Endothelial cell of umbilical vein (primary cell): ENCODE data around the gene LRP1B. TPM values are rescaled to one million over a fixed set of nuclear protein-coding genes. Genes with fewer than 3 reads are reported as not detected.

Experiments
- BruUV-seq: library from RNA; stranded (reverse); fragments of 400-500 nt; replicated peaks from 2 replicates; lab custom pipeline; 2021; lab: Mats Ljungman, UMichigan
- CTCF ChIA-PET: fragments of 300-600, 350-600 bp; sonication (Branson Sonifier 250); formaldehyde crosslinking; loops from one replicate; lab custom pipeline; 2021; ENCODE audit warnings: antibody characterized with exemption, inconsistent platforms; lab: Charles Lee
- POLR2A ChIA-PET: fragments of 300-600, 350-600 bp; sonication (Branson Sonifier 250); formaldehyde crosslinking; loops from one replicate; lab custom pipeline; 2021; ENCODE audit warnings: antibody characterized with exemption, inconsistent platforms; lab: Charles Lee
- DNase-seq: peaks from one replicate; pipeline ENCODE4 v3.0.0-alpha.2; 2011; ENCODE audit warnings: low read depth, low spot score
- FAIRE-seq: peaks from 2 replicates; lab custom pipeline; 2011; peaks lifted over from hg19 to GRCh38; lab: Jason Lieb, UNC
- H2AFZ ChIP-seq: 2 replicates; pipeline ENCODE4 v1.6.0; 2012; ENCODE audit warnings: low read depth, low read length, control low read depth, inconsistent platforms
- H3K27ac ChIP-seq: 2 replicates; pipeline ENCODE4 v1.5.1; 2011; ENCODE audit warnings: low read depth, mild to moderate bottlenecking, control low read depth, low read length, moderate library complexity; ENCODE audit not compliant: insufficient read depth
- H3K27me3 ChIP-seq, 2 experiments: 2 replicates each; pipeline versions ENCODE4 v1.6.0 to v1.6.1; 2011; ENCODE audit warnings: low read length in 2 of 2, mixed read lengths in 1 of 2; ENCODE audit not compliant: control insufficient read depth in 2 of 2, insufficient read depth in 2 of 2
- H3K36me3 ChIP-seq, 2 experiments: 2 replicates in 1 of 2; 3 replicates in 1 of 2; pipeline ENCODE4 v1.5.1; 2011; ENCODE audit warnings: low read length in 2 of 2, mild to moderate bottlenecking in 1 of 2, moderate library complexity in 1 of 2; ENCODE audit not compliant: control insufficient read depth in 2 of 2, insufficient read depth in 2 of 2; ENCODE audit errors: extremely low read depth in 1 of 2
- H3K4me1 ChIP-seq: 3 replicates; pipeline ENCODE4 v1.5.1; 2011; ENCODE audit warnings: mild to moderate bottlenecking, low read length; ENCODE audit not compliant: control insufficient read depth, insufficient read depth; ENCODE audit errors: extremely low read depth
- H3K4me2 ChIP-seq: 2 replicates; pipeline ENCODE4 v1.6.1; 2011; ENCODE audit warnings: low read length, control low read depth, mixed read lengths; ENCODE audit not compliant: insufficient read depth
- H3K4me3 ChIP-seq, 3 experiments: fragments of 200-600 bp in 1 of 3; sonication (generic), shearing (Covaris generic) in 1 of 3; replicated peaks in 1 of 3; 2 replicates each; pipeline ENCODE4 v1.5.1; 2011 to 2016; ENCODE audit warnings: control low read depth in 3 of 3, low read length in 3 of 3, mild to moderate bottlenecking in 2 of 3, inconsistent platforms in 1 of 3, low read depth in 1 of 3, moderate library complexity in 1 of 3; ENCODE audit not compliant: insufficient read depth in 1 of 3
- H3K79me2 ChIP-seq: 2 replicates; pipeline ENCODE4 v1.6.0; 2012; ENCODE audit warnings: low read length, inconsistent platforms; ENCODE audit not compliant: control insufficient read depth, insufficient read depth
- H3K9ac ChIP-seq: replicated peaks from 2 replicates; pipeline ENCODE3; 2011; ENCODE audit warnings: low read length, control low read depth; ENCODE audit not compliant: insufficient read depth; ENCODE audit errors: extremely low read depth
- H3K9me1 ChIP-seq: replicated peaks from 3 replicates; pipeline ENCODE4 v1.6.0; 2011; ENCODE audit warnings: mild to moderate bottlenecking, low read length; ENCODE audit not compliant: control insufficient read depth, insufficient read depth; ENCODE audit errors: extremely low read depth
- H3K9me3 ChIP-seq: replicated peaks from 2 replicates; pipeline ENCODE4 v1.5.1; 2012; ENCODE audit warnings: low read length, inconsistent platforms; ENCODE audit not compliant: control insufficient read depth, insufficient read depth
- H4K20me1 ChIP-seq: replicated peaks from 2 replicates; pipeline ENCODE3; 2011; ENCODE audit warnings: mild to moderate bottlenecking, low read length; ENCODE audit not compliant: control insufficient read depth, insufficient read depth; ENCODE audit errors: extremely low read depth
- EZH2 ChIP-seq: IDR thresholded peaks from 2 replicates; pipeline ENCODE4 v1.6.1; 2012; ENCODE audit warnings: borderline replicate concordance, low read depth, mild to moderate bottlenecking, moderate library complexity, low read length, inconsistent platforms; ENCODE audit not compliant: severe bottlenecking
- FOS ChIP-seq: IDR thresholded peaks from 2 replicates; pipeline ENCODE4 v1.6.1; 2011; ENCODE audit warnings: mild to moderate bottlenecking, low read length, moderate library complexity, borderline replicate concordance; ENCODE audit not compliant: insufficient read depth
- GATA2 ChIP-seq: IDR thresholded peaks from 2 replicates; pipeline ENCODE4 v1.7.0; 2011; ENCODE audit warnings: low read depth, mild to moderate bottlenecking, moderate library complexity, mixed read lengths, low read length; ENCODE audit not compliant: insufficient read length, insufficient read depth
- JUN ChIP-seq: IDR thresholded peaks from 2 replicates; pipeline ENCODE4 v1.6.1; 2011; ENCODE audit warnings: borderline replicate concordance, low read depth; ENCODE audit not compliant: insufficient read length, insufficient read depth
- MYC ChIP-seq: IDR thresholded peaks from one replicate; pipeline ENCODE4 v1.6.1; 2011; ENCODE audit warnings: mild to moderate bottlenecking, low read depth, low read length
- POLR2A ChIP-seq: IDR thresholded peaks from 2 replicates; pipeline ENCODE4 v1.6.1; 2012; ENCODE audit warnings: low read depth, mild to moderate bottlenecking, control low read depth, low read length
- POLR2AphosphoS5 ChIP-seq: IDR thresholded peaks from 2 replicates; pipeline ENCODE4 v1.6.1; 2012; ENCODE audit warnings: low read depth, mild to moderate bottlenecking, control low read depth, low read length, moderate library complexity; ENCODE audit not compliant: insufficient read depth
- dilution Hi-C: fragments of 300-500 bp; cut with MboI; formaldehyde crosslinking; loops from one replicate; pipeline ENCODE4 v1.15.0; 2019; ENCODE audit warnings: low sequenced_read_pairs; ENCODE audit not compliant: extremely low pct_ligation_motif_present
- intact Hi-C: fragments of 100-400 bp; cut with micrococcal nuclease; formaldehyde crosslinking; loops from one replicate; pipeline ENCODE4 v1.10.0; 2022
- polyA plus RNA-seq, 4 experiments: library from polyadenylated mRNA; depleted of rRNA in 3 of 4; stranded (reverse) in 3 of 4; unstranded in 1 of 4; fragments of >200 nt; gene quantifications; 2 replicates each; pipeline versions ENCODE4 v1.2.1 to v1.2.3, GENCODE V29; 2011 to 2012; ENCODE audit warnings: missing spikeins in 1 of 4
- total RNA-seq: library from RNA; stranded (reverse); gene quantifications from 2 replicates; pipeline ENCODE4 v1.2.3, GENCODE V29; 2021
- TF ChIP-seq, protein P1 (sequence below), 2 donors: IDR thresholded peaks; 1 replicate in 1 of 2; 2 replicates in 1 of 2; pipeline ENCODE4 v1.5.1; 2011; ENCODE audit warnings: low read length in 2 of 2, mild to moderate bottlenecking in 2 of 2, moderate library complexity in 2 of 2, control low read depth in 1 of 2, inconsistent platforms in 1 of 2, low read depth in 1 of 2; ENCODE audit not compliant: insufficient read depth in 1 of 2; ENCODE audit errors: extremely low read depth in 1 of 2
- TF ChIP-seq, protein P2 (sequence below): IDR thresholded peaks from 2 replicates; pipeline ENCODE4 v1.6.1; 2011; ENCODE audit not compliant: insufficient read depth, insufficient read length

Gene LRP1B
- total and polyA plus RNA-seq, 2 donors (not counting 3 experiments of a cell fraction or from before 2014, with no cell fraction given) = 0.03 to 0.07 TPM

DNA sequence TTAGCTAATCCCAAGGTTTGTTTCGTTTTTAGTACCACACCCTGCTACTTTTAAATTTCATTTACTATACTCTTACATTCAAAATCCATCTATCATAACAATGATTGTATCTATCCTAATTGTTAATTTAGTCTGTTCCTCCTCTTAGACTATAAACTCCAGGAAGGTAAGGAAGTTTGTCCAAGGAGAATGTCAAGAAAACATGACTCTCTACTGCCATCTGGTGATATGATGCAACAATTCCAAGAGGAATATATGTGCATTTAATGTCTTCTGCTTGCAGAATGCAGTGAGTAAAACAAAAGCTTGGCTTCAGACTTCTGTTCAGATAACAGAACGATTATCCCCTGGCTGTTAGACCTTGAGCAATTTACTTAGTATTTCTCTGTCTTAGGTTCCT, 1267.1 kb downstream of the LRP1B start:
- no peaks in the 10 kb centered on the region for H3K9me3 ChIP-seq
- DNase-seq (peak; percentile 63), FAIRE-seq (peak; percentile 70)
- no peak overlapping the region for H3K27ac ChIP-seq
- BruUV-seq = no TSS peak
- intact Hi-C loops = loop anchor here (1.0 to 10.0 kb wide), 6 partner anchors 277 to 1941 kb away; no protein-coding TSS in a partner anchor
- H3K4me1 ChIP-seq = no peaks in the 10 kb centered on the region
- no peak overlapping the region for H3K9ac ChIP-seq
- TF ChIP-seq, protein P1, sequence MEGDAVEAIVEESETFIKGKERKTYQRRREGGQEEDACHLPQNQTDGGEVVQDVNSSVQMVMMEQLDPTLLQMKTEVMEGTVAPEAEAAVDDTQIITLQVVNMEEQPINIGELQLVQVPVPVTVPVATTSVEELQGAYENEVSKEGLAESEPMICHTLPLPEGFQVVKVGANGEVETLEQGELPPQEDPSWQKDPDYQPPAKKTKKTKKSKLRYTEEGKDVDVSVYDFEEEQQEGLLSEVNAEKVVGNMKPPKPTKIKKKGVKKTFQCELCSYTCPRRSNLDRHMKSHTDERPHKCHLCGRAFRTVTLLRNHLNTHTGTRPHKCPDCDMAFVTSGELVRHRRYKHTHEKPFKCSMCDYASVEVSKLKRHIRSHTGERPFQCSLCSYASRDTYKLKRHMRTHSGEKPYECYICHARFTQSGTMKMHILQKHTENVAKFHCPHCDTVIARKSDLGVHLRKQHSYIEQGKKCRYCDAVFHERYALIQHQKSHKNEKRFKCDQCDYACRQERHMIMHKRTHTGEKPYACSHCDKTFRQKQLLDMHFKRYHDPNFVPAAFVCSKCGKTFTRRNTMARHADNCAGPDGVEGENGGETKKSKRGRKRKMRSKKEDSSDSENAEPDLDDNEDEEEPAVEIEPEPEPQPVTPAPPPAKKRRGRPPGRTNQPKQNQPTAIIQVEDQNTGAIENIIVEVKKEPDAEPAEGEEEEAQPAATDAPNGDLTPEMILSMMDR (IDR thresholded peaks at IDR 0.05; ENCODE audit: extremely low read depth in 1 of 2, insufficient read depth in 1 of 2, low read depth in 1 of 2, low read length in 2 of 2) = peak; percentile 24 to 41
- TF ChIP-seq JUN = no peak
- no peak overlapping the region for H2AFZ ChIP-seq
- H3K27me3 ChIP-seq = no peaks in the 10 kb centered on the region
- H3K4me3 ChIP-seq = no peak overlapping the region
- dilution Hi-C loops = no loop called here
- ChIA-PET POLR2A (no interaction called here), CTCF (interaction anchor here (0.6 to 2.4 kb wide), 72 partner anchors 9 to 1942 kb away, joined by 3 to 43 read pairs (median 4); no protein-coding TSS in a partner anchor)
- H3K9me1 ChIP-seq = no peaks in the 10 kb centered on the region
- no peaks in the 10 kb centered on the region for H3K79me2 ChIP-seq
- H3K36me3 ChIP-seq = no peaks in the 10 kb centered on the region
- H4K20me1 ChIP-seq = no peaks in the 10 kb centered on the region
- H3K4me2 ChIP-seq = no peak overlapping the region

DNA sequence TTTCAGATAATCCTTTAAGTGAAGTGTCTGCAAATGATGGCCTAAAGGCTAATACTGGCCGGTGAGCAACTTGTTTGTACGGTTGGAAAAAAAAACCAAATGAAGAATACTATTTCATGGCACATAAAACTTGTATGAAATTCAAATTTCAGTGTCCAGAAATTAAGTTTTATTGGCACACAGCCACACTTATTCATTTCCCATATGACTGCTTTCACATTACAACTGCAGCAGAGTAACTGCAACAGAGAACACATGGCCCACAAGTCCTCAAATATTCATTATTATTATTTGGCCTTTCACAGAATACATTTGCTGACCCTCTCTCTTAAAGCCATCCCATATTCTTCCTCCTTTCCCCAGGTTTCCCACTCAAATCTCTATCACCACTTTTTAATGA, 1268.6 kb downstream of the LRP1B start:
- BruUV-seq = no TSS peak
- H3K4me2 ChIP-seq = no peak overlapping the region
- no peaks in the 10 kb centered on the region for H3K9me3 ChIP-seq
- no peaks in the 10 kb centered on the region for H3K9me1 ChIP-seq
- no peak for DNase-seq
- intact Hi-C loops (loop anchor here (5.0 to 10.0 kb wide), 2 partner anchors 687 to 1940 kb away; no protein-coding TSS in a partner anchor), dilution Hi-C loops (no loop called here)
- H3K9ac ChIP-seq = no peak overlapping the region
- no peaks in the 10 kb centered on the region for H3K4me1 ChIP-seq
- TF ChIP-seq JUN (no peak), EZH2 (no peak), POLR2AphosphoS5 (no peak), FOS (no peak), MYC (no peak), GATA2 (no peak), POLR2A (no peak)
- TF ChIP-seq, protein P2, sequence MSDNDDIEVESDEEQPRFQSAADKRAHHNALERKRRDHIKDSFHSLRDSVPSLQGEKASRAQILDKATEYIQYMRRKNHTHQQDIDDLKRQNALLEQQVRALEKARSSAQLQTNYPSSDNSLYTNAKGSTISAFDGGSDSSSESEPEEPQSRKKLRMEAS = no peak
- TF ChIP-seq, protein P1 (IDR thresholded peaks at IDR 0.05; ENCODE audit: extremely low read depth in 1 of 2, insufficient read depth in 1 of 2, low read depth in 1 of 2, low read length in 2 of 2) = no peak
- H3K36me3 ChIP-seq = no peaks in the 10 kb centered on the region
- no peaks in the 10 kb centered on the region for H3K79me2 ChIP-seq
- POLR2A ChIA-PET = no interaction called here
- H3K27me3 ChIP-seq = no peaks in the 10 kb centered on the region
- H2AFZ ChIP-seq = peak overlapping the region; percentile 29
- CTCF ChIA-PET = no interaction called here
- no peak overlapping the region for H3K27ac ChIP-seq
- FAIRE-seq = no peak
- H3K4me3 ChIP-seq = no peak overlapping the region
- no peaks in the 10 kb centered on the region for H4K20me1 ChIP-seq
